ENCODE measurements around the gene EIF5A2.

Gene EIF5A2

DNA sequence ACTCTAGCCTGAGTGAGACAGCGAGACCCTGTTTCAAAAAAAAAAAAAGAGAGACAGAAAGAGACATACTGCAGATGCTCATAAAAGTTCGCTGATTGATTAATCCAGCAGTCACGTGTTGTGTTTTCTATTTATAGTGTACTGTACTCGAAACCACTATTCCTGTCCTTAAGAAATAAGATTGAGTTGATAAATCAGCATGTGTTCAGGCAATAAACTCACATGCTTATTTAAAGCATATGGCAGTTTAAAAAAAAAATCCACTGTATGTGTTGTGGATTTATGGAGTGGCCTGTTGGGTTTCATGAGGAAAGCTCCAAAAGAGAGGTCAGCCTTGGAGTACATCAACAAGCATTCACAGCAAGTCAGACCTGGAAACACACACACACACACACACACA lies 56.1 kb downstream of the EIF5A2 start:
- DNase-seq (ENCODE audit: low read depth in 2 of 2) = no peak

DNA sequence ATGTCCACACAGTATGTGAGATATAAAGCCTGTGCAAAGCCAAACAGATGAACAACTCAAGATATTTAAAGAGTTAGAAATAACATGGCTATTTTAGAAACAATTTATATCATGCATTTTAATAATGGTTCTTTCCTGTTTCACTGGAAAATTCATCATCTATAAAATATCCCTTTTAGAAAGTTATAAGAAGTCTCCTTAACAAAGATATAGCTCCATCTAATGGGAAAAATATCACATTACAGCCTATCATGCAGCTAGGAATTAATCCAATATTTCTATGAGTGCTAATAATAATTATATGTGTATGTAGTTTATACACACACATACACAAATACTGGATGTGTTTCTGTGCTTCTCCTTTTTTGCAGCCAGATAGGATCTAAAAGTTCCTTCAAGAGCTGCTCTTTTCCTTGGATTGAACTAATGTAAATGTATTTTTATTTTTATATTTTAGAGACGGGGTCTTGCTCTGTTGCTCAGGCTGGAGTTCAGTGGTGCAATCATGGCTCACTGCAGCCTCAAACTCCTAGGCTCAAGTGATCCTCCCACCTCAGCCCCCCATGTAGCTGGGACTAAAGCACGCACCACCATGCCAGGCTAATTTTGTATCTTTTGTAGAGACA lies 60.0 kb downstream of the EIF5A2 start:
- DNase-seq (ENCODE audit: low read depth in 2 of 2) = no peak

DNA sequence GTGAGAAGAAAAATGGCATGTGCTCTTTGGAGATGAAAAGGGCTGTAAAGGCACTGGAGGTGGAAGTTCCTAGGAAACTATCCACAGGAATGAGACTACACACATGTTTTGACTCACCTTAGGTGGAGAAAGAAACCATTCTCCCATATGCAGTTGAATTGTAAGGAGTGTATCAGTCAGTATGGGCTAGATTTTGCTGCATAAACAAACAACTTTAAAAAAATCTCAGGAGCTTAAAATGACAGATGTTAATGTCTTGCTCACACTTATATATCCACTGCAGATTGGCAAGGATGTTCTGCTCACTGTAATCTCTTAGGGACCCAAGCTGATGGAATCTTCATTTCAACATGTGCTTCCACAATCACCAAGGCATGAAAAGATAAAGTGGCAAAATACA lies 64.1 kb downstream of the EIF5A2 start:
- no peak for DNase-seq (ENCODE audit: low read depth in 2 of 2)

DNA sequence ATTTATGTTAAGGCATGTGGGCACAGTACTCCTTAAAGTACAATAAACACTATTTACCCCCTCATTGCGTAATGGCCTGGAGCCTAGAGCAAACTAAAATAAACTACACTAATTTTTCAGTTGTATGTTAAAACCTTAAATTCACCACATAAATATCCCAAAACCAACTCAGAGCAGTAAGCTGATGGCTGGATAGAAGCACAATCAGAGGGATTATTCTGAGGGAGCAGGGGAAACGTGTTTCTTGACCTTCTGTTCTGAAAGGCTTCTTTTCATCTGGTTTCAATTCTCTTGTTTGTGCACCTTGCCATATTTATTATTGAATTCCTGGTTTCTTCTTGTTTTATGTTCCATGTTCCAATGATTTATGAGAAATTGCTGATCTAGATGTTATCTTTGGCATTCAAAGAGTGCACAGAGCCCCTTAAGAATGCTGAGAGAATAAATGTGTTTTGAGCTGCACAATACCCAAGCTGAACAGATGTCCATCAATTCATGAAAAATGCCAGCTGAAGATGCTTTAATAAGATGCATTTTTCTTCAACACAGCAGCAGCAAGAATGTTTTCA lies 68.1 kb downstream of the EIF5A2 start:
- DNase-seq (ENCODE audit: low read depth in 2 of 2) = no peak

DNA sequence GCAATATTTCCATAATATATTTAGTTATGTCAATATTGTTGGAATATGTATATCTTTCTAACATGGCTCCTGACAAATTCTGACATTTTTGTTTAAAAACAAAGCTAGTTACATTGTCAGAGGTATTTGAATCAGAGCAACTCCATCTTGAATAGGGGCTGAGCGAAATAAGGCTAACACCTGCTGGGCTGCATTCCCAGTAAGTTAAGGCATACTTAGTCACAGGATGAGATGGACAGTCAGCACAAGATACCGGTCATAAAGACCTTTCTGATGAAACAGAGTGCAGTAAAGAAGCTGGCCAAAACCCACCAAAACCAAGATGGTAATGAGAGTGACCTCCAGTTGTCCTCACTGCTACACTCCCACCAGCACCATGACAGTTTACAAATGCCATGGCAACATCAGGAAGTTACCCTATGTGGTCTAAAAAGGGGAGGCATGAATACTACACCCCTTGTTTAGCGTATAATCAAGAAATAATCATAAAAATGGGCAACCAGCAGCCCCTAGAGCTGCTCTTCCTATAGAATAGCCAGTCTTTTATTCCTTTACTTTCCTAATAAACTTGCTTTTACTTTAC lies 68.8 kb downstream of the EIF5A2 start:
- DNase-seq (ENCODE audit: low read depth in 2 of 2) = no peak

Data from stimulated activated CD8-positive, alpha-beta memory T cell treated with anti-CD3 and anti-CD28 coated beads, Interleukin-15, amount 100 ng/mL, for 4 hours (primary cell).